C4-2B (cell line): ENCODE data around the gene ZNF804B.

Experiments used
- ZFX ChIP-seq: fragments of 450-650 bp; IDR thresholded peaks from 2 replicates; pipeline ENCODE4 v1.6.1; 2017
- TF ChIP-seq, protein P1 (sequence below): fragments of 450-650 bp; conservative IDR thresholded peaks from 2 replicates; pipeline ENCODE4 v1.5.1; 2017; ENCODE audit warnings: mild to moderate bottlenecking

DNA sequence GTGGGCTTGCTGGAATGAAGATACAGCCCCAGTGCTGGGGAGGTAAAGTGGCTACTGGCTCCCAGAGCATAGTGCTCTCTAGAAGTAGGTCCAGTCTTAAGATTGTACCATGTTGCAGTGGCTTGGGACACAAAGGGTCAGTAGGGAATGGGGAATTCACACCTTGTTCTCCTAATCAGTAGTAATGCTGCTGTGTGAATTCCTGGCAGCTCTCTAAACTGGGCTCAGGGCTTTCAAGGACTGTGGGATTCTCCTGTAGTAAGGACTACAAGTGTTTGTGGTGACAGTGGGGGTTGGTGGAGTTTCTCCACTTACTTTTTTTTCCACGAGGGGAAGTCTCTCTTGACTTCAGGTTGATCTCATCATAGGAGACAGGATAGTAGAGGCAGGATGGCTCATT lies 262.2 kb downstream of the ZNF804B start:
- TF ChIP-seq, protein P1, sequence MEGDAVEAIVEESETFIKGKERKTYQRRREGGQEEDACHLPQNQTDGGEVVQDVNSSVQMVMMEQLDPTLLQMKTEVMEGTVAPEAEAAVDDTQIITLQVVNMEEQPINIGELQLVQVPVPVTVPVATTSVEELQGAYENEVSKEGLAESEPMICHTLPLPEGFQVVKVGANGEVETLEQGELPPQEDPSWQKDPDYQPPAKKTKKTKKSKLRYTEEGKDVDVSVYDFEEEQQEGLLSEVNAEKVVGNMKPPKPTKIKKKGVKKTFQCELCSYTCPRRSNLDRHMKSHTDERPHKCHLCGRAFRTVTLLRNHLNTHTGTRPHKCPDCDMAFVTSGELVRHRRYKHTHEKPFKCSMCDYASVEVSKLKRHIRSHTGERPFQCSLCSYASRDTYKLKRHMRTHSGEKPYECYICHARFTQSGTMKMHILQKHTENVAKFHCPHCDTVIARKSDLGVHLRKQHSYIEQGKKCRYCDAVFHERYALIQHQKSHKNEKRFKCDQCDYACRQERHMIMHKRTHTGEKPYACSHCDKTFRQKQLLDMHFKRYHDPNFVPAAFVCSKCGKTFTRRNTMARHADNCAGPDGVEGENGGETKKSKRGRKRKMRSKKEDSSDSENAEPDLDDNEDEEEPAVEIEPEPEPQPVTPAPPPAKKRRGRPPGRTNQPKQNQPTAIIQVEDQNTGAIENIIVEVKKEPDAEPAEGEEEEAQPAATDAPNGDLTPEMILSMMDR = no peak
- no peak for TF ChIP-seq ZFX
